Daoy (cell line): ENCODE results near the gene RAB3C. TPM values are rescaled to one million over a fixed set of nuclear protein-coding genes. Genes with fewer than 3 reads are reported as not detected.
"Not testable (repeated sequence)": the region's sequence is repeated elsewhere in the genome, so short reads cannot be mapped to it uniquely, and the experiment has no call there.

Experiments
- DNase-seq: peaks from one replicate; pipeline ENCODE4 v3.0.0-alpha.2; 2015; ENCODE audit warnings: low read depth
- total RNA-seq: library from RNA; depleted of rRNA; stranded (reverse); fragments of >200 nt; shearing (Covaris generic); gene quantifications from 2 replicates; pipeline ENCODE4 v1.2.3, GENCODE V29; 2014

Gene RAB3C
- total RNA-seq, 1 experiment from 2014 or later, result 0.91 TPM

- no peak for DNase-seq
These were observed 92.5 kb downstream of the RAB3C start for GRCh38 chr5:58675341-58675740.

- DNase-seq, result no peak
These were observed 94.8 kb downstream of the RAB3C start for GRCh38 chr5:58677650-58678049.

- peak; percentile 8 for DNase-seq
These were observed 97.6 kb downstream of the RAB3C start for GRCh38 chr5:58680503-58680902.

GRCh38 chr5:58681943-58682342, 99.1 kb downstream of the RAB3C start:
- DNase-seq, result no peak

GRCh38 chr5:58683567-58683966, 100.7 kb downstream of the RAB3C start:
- peak; percentile 41 for DNase-seq

GRCh38 chr5:58687079-58687478, 104.2 kb downstream of the RAB3C start:
- DNase-seq, result no peak

- no peak for DNase-seq
These were observed 104.7 kb downstream of the RAB3C start for GRCh38 chr5:58687595-58687994.

- not testable (repeated sequence) for DNase-seq
These were observed 116.3 kb downstream of the RAB3C start for GRCh38 chr5:58699088-58699761.

GRCh38 chr5:58699762-58700118, 116.9 kb downstream of the RAB3C start:
- DNase-seq, result no peak

GRCh38 chr5:58703925-58704555, 121.2 kb downstream of the RAB3C start:
- DNase-seq, result no peak

GRCh38 chr5:58706736-58707135, 123.9 kb downstream of the RAB3C start:
- no peak for DNase-seq

- DNase-seq, result no peak
These were observed 125.6 kb downstream of the RAB3C start for GRCh38 chr5:58708456-58708855.

GRCh38 chr5:58710425-58710824, 127.5 kb downstream of the RAB3C start:
- not testable (repeated sequence) for DNase-seq

- no peak for DNase-seq
These were observed 128.0 kb downstream of the RAB3C start for GRCh38 chr5:58710871-58711270.

GRCh38 chr5:58711965-58712364, 129.1 kb downstream of the RAB3C start:
- DNase-seq, result no peak

- DNase-seq, result no peak
These were observed 131.2 kb downstream of the RAB3C start for GRCh38 chr5:58714046-58714445.

- DNase-seq, result no peak
These were observed 133.3 kb downstream of the RAB3C start for GRCh38 chr5:58715997-58716656.

- no peak for DNase-seq
These were observed 133.8 kb downstream of the RAB3C start for GRCh38 chr5:58716713-58717112.

- DNase-seq, result no peak
These were observed 134.6 kb downstream of the RAB3C start for GRCh38 chr5:58717303-58718007.

- no peak for DNase-seq
These were observed 135.5 kb downstream of the RAB3C start for GRCh38 chr5:58718269-58718978.

- DNase-seq, result no peak
These were observed 139.3 kb downstream of the RAB3C start for GRCh38 chr5:58722160-58722559.

- DNase-seq, result no peak
These were observed 142.1 kb downstream of the RAB3C start for GRCh38 chr5:58724992-58725391.
